ENCODE data around the gene CREB5.

DNA sequence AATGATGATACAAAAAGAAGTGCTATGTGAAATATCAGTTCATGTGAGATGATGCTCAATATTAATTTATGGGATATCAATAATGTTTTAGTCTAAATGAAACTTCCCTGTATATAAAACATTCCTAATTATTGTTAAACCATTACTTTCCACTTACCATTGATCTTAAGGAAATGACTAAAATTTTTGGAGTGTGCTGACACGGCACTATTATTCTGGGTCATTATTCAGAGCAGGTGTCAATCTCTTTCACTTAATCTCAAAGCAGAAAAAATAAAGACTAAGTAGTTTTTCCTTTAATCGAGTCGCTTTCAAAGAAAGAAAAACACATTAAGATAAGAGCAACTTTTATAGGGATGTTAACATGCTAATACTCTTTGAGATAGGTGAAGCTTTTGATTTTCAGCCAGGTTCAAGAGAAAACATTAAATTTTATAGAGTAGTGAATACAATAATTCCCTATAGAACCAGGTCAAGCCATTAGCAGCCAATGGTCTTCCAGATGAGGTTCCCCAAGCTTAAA lies 11.4 kb upstream of the CREB5 start:
- no peak for TF ChIP-seq POLR2AphosphoS5 (IDR thresholded peaks at IDR 0.05; ENCODE audit: low read depth, low read length)
- TF ChIP-seq, protein P1, sequence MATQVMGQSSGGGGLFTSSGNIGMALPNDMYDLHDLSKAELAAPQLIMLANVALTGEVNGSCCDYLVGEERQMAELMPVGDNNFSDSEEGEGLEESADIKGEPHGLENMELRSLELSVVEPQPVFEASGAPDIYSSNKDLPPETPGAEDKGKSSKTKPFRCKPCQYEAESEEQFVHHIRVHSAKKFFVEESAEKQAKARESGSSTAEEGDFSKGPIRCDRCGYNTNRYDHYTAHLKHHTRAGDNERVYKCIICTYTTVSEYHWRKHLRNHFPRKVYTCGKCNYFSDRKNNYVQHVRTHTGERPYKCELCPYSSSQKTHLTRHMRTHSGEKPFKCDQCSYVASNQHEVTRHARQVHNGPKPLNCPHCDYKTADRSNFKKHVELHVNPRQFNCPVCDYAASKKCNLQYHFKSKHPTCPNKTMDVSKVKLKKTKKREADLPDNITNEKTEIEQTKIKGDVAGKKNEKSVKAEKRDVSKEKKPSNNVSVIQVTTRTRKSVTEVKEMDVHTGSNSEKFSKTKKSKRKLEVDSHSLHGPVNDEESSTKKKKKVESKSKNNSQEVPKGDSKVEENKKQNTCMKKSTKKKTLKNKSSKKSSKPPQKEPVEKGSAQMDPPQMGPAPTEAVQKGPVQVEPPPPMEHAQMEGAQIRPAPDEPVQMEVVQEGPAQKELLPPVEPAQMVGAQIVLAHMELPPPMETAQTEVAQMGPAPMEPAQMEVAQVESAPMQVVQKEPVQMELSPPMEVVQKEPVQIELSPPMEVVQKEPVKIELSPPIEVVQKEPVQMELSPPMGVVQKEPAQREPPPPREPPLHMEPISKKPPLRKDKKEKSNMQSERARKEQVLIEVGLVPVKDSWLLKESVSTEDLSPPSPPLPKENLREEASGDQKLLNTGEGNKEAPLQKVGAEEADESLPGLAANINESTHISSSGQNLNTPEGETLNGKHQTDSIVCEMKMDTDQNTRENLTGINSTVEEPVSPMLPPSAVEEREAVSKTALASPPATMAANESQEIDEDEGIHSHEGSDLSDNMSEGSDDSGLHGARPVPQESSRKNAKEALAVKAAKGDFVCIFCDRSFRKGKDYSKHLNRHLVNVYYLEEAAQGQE (IDR thresholded peaks at IDR 0.05; ENCODE audit: insufficient read depth in 1 of 2, low read depth in 2 of 2, low read length in 2 of 2) = no peak
